WERI-Rb-1 (cell line): ENCODE measurements around the gene DAP.

ENCODE experiments used
- DNase-seq: peaks from one replicate; pipeline ENCODE4 v3.0.0-alpha.2; 2020
- H3K27ac ChIP-seq: fragments of 250-450 bp; sonication (Bioruptor Pico); 2 replicates; pipeline ENCODE4 v1.5.1; 2020; ENCODE audit warnings: mild to moderate bottlenecking, moderate library complexity
- H3K27me3 ChIP-seq: fragments of 250-450 bp; sonication (Bioruptor Pico); 2 replicates; pipeline ENCODE4 v1.5.1; 2021; ENCODE audit warnings: mild to moderate bottlenecking, low read depth, moderate library complexity; ENCODE audit not compliant: insufficient read depth, severe bottlenecking
- H3K36me3 ChIP-seq: fragments of 250-450 bp; sonication (Bioruptor Pico); 2 replicates; pipeline ENCODE4 v1.5.1; 2020; ENCODE audit warnings: mild to moderate bottlenecking, moderate library complexity
- H3K4me3 ChIP-seq: 2 replicates; pipeline ENCODE4 v1.5.1; 2011; ENCODE audit warnings: low read depth, mild to moderate bottlenecking, control low read depth, low read length
- H3K9me3 ChIP-seq: fragments of 250-450 bp; sonication (Bioruptor Pico); 2 replicates; pipeline ENCODE4 v1.5.1; 2021; ENCODE audit warnings: mild to moderate bottlenecking, moderate library complexity; ENCODE audit not compliant: severe bottlenecking
- TF ChIP-seq, protein P1 (sequence below): IDR thresholded peaks from 2 replicates; pipeline ENCODE4 v1.5.1; 2011; ENCODE audit warnings: low read depth, mild to moderate bottlenecking, control low read depth, inconsistent platforms, low read length

DAP gene

DNA sequence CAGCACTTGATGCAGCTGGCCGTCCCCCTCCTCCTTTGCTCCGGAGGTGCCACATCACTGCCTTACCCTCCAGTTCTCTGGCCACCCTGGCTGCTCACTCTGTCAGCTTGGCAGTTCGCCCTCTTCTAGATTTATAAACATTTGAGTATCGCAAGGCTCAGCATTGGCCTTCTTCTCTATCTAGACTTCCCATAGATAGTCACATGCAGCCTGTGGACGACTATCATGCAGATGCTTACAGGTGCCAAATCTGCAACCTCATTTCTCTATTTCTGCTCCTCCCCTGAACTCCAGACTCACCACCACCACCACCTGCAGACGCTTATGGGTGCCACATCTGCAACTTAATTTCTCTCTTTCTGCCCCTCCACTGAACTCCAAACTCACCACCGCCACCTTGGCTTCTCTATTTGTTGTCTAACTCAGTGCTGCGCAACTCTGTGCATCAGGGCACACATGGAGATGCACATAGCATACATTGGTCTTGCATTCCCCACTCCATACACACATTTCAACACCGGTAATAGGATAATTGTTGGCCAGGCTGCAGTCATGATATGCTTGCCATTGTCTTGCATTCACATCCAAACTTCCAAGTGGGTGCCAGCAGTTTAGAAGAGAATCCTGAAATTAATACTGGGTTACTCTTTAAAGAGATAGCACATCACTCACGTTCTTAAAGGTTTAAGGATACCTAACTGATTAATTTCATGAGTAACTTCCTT is 1.9 kb upstream of the DAP start:
- Histone ChIP-seq H3K9me3 (no peaks in the 10 kb centered on the region), H3K27ac (no peak overlapping the region), H3K4me3 (no peak overlapping the region), H3K27me3 (no peaks in the 10 kb centered on the region), H3K36me3 (peaks cover 14% of the 10 kb centered on the region)
- TF ChIP-seq, protein P1, sequence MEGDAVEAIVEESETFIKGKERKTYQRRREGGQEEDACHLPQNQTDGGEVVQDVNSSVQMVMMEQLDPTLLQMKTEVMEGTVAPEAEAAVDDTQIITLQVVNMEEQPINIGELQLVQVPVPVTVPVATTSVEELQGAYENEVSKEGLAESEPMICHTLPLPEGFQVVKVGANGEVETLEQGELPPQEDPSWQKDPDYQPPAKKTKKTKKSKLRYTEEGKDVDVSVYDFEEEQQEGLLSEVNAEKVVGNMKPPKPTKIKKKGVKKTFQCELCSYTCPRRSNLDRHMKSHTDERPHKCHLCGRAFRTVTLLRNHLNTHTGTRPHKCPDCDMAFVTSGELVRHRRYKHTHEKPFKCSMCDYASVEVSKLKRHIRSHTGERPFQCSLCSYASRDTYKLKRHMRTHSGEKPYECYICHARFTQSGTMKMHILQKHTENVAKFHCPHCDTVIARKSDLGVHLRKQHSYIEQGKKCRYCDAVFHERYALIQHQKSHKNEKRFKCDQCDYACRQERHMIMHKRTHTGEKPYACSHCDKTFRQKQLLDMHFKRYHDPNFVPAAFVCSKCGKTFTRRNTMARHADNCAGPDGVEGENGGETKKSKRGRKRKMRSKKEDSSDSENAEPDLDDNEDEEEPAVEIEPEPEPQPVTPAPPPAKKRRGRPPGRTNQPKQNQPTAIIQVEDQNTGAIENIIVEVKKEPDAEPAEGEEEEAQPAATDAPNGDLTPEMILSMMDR = no peak
- DNase-seq = no peak

DNA sequence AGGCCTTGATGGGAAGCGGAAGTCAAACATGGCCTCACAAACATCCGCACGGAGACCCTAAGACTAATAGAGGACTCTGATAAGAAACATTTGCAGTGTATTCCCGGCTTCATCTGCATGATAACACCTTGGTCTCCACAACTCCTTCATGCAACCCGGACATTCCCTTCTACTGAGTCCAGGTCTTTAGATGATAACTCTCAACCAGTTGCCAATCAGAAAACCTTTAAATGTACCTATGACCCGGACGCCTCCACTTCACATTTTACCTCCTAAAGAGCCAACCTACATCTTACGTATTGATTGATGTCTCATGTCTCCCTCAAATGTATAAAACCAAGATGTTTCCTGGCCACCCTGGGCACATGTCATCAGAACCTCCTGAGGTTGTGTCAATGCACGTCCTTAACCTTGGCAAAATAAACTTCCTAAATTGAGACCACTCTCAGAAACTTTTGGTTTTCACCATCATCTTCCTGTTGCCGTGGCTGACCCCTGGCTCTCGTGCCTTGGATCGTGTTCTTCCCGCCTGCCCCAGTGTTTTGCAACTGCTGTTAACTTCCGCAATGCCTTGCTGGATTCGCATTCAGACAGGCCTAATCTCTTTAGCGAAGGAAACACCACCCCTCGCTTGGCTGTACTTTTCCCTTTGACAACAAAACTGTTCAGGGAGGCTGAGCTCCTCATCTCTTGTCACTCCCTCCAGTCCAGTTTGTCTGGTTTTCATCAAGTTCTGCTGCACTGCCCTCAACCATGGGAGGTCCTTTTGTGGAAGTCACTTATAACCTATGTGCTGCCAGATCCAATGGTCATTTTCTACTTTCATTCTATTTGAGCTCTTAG is 1.1 kb upstream of the DAP start:
- Histone ChIP-seq H3K36me3 (peaks cover 19% of the 10 kb centered on the region), H3K27ac (peak overlapping the region; percentile 94), H3K4me3 (peak overlapping the region; percentile 47), H3K9me3 (no peaks in the 10 kb centered on the region), H3K27me3 (no peaks in the 10 kb centered on the region)
- no peak for DNase-seq
- TF ChIP-seq, protein P1 = no peak

DNA sequence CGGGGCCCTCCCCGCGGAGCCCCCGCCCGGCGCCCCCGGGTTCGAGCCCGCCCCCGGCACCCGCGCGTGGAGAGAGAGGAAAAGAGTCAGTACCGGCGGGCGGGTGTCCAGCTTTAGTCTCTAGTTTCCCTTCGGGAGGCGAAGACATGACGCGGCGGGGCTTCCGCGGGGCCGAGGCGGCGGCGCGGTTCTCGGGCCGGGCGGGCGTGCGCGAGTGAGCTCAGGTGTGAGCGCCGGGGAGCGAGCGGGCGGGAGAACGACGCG is 181 bp downstream of the DAP start:
- H3K36me3 ChIP-seq = peaks cover 30% of the 10 kb centered on the region
- H3K4me3 ChIP-seq = peak overlapping the region; percentile 83
- no peaks in the 10 kb centered on the region for H3K9me3 ChIP-seq
- no peaks in the 10 kb centered on the region for H3K27me3 ChIP-seq
- no peak for DNase-seq
- peak overlapping the region; percentile 94 for H3K27ac ChIP-seq
- TF ChIP-seq, protein P1 = no peak

DNA sequence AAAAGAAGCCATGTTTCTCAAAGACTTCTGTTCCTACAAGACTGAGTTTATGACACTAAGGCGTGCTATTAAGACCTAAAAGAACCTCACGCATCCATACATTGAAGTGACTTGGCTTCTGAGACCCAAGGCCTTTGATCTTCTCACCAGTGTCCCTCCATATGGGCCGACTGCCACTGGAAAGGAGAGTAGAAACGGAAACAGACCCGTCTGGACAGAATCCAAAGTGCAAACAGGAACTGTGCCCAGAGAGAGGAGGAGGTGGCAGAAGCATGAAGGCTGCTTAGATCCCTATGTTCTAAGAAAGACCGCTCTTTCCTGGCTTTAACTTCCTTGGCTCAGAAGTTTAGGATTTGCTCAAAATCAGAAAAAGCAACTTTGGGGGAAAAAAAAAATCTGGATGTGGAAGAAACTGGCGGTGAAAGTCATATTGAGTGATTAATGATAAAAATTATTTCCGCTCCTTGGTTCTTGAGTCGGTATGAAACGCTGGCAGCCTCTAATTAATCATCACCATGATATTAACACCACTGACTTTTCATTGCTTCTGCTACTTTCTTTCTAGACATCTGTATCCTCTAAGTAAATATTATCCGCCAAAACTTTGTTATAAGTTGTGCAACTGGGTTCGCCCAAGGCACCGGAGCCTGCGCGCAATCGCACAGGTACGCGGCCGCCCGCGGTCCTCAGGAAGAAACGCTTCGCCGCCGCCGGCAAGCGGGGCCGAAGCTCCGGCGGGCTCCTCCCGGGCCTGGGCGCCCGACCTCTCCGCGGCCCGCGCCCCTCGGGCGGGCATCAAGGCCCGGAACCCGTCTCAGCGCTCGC is 726 bp downstream of the DAP start:
- Histone ChIP-seq H3K4me3 (peak overlapping the region; percentile 83), H3K27ac (peak overlapping the region; percentile 94), H3K36me3 (peaks cover 35% of the 10 kb centered on the region), H3K27me3 (no peaks in the 10 kb centered on the region), H3K9me3 (no peaks in the 10 kb centered on the region)
- TF ChIP-seq, protein P1 = no peak
- no peak for DNase-seq

DNA sequence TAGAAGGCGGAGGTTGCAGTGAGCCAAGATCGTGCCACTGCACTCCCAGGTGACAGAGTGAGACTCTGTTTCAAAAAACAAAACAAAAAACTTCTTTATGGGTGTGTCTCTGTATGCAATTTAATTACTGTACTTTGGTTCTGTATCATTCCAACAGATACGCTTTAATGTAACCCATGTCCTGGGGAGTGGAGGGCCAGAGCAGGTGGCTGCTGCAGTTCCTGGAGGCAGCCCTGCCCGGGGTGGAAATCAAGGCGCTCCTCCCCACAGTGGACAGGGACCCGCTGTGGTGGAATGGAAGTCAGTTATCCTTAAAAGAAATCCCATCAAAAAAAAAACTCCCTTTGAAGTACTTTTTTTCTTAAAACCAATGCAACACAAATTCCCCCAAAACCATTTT is 1.9 kb downstream of the DAP start:
- peaks cover 46% of the 10 kb centered on the region for H3K36me3 ChIP-seq
- no peaks in the 10 kb centered on the region for H3K27me3 ChIP-seq
- H3K4me3 ChIP-seq = no peak overlapping the region
- DNase-seq = no peak
- no peak overlapping the region for H3K27ac ChIP-seq
- no peaks in the 10 kb centered on the region for H3K9me3 ChIP-seq
- TF ChIP-seq, protein P1 = no peak
